Chondrocyte (in vitro differentiated cells): ENCODE measurements around the gene MTOR. TPM values are rescaled to one million over a fixed set of nuclear protein-coding genes. Genes with fewer than 3 reads are reported as not detected.
"Not testable (repeated sequence)": the region's sequence is repeated elsewhere in the genome, so short reads cannot be mapped to it uniquely, and the experiment has no call there.

ENCODE experiments used
- DNase-seq: peaks from one replicate; pipeline ENCODE4 v3.0.0; 2021; ENCODE audit warnings: mixed read lengths, low spot score
- H3K27ac Mint-ChIP-seq: one replicate; pipeline ENCODE4 v1.8.0; 2021; ENCODE audit warnings: mild to moderate bottlenecking, moderate library complexity, mixed read lengths; ENCODE audit not compliant: unreplicated experiment
- H3K27me3 Mint-ChIP-seq: 2 replicates; pipeline ENCODE4 v1.8.0; 2021; ENCODE audit warnings: low read depth, mixed read lengths
- H3K36me3 Mint-ChIP-seq: 2 replicates; pipeline ENCODE4 v1.8.0; 2021; ENCODE audit warnings: low read depth, mixed read lengths
- H3K4me1 Mint-ChIP-seq: 2 replicates; pipeline ENCODE4 v1.8.0; 2021; ENCODE audit warnings: low read depth, mild to moderate bottlenecking, mixed read lengths
- H3K4me3 Mint-ChIP-seq: one replicate; pipeline ENCODE4 v1.8.0; 2021; ENCODE audit warnings: mild to moderate bottlenecking, moderate library complexity, mixed read lengths; ENCODE audit not compliant: unreplicated experiment
- H3K9me3 Mint-ChIP-seq: 2 replicates; pipeline ENCODE4 v1.8.0; 2021; ENCODE audit warnings: low read depth, mixed read lengths
- total RNA-seq: library from RNA; stranded (reverse); gene quantifications from 3 replicates; pipeline ENCODE4 v1.2.1, GENCODE V29; 2021
- TF ChIP-seq, protein P1 (sequence below): fragments of 200-600 bp; sonication (generic); IDR thresholded peaks from 2 replicates; pipeline ENCODE4 v1.5.0; 2021; ENCODE audit warnings: antibody characterized with exemption, mild to moderate bottlenecking, moderate library complexity

MTOR gene
- total RNA-seq, 1 donor from 2014 or later = 36.9 TPM

DNA sequence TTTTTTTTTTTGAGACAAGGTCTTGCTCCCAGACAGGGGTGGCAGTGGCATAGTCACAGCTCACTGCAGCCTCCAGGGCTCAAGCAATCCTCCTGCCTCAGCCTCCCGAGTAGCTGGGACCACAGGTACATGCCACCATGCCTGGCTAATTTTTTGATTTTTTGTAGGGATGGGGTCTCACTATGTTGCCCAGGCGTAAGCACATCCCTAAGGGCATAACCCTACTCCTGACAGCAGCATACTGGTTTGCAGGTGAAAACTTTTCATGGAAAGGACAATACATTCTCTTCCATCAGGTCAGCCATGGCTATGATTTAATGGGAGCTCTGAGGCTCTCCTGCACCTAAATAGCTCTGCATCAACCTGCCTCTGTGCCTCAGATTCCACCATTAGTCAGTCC lies 40.0 kb upstream of the MTOR start:
- DNase-seq = no peak
- no peaks in the 10 kb centered on the region for H3K9me3 Mint-ChIP-seq
- H3K4me1 Mint-ChIP-seq = no peaks in the 10 kb centered on the region
- no peaks in the 10 kb centered on the region for H3K36me3 Mint-ChIP-seq
- no peak overlapping the region for H3K27ac Mint-ChIP-seq
- TF ChIP-seq, protein P1, sequence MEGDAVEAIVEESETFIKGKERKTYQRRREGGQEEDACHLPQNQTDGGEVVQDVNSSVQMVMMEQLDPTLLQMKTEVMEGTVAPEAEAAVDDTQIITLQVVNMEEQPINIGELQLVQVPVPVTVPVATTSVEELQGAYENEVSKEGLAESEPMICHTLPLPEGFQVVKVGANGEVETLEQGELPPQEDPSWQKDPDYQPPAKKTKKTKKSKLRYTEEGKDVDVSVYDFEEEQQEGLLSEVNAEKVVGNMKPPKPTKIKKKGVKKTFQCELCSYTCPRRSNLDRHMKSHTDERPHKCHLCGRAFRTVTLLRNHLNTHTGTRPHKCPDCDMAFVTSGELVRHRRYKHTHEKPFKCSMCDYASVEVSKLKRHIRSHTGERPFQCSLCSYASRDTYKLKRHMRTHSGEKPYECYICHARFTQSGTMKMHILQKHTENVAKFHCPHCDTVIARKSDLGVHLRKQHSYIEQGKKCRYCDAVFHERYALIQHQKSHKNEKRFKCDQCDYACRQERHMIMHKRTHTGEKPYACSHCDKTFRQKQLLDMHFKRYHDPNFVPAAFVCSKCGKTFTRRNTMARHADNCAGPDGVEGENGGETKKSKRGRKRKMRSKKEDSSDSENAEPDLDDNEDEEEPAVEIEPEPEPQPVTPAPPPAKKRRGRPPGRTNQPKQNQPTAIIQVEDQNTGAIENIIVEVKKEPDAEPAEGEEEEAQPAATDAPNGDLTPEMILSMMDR = no peak
- H3K4me3 Mint-ChIP-seq = no peak overlapping the region
- H3K27me3 Mint-ChIP-seq = peaks cover 6% of the 10 kb centered on the region

DNA sequence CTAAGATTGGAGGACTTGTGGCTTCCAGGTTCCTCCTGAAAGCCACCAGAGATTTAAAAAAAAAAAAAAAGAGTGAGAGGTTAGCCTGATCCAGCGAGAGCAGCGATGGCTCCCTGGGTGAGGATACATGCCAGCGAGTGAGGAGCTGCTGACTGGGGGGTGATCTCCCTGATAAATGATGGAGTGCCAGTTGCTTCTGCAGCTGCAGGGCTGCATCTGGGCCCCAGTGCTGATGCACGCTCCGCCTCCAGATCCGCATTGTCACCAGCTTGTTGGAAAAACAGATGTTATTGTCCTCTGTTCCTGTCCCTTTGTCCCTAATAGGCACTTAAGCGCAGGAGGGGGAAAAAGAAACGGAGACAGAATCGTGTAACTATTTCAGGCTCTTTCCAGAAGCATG lies 39.2 kb upstream of the MTOR start:
- Mint-ChIP-seq H3K36me3 (no peaks in the 10 kb centered on the region), H3K4me1 (no peaks in the 10 kb centered on the region), H3K27me3 (peaks cover 1% of the 10 kb centered on the region), H3K4me3 (no peak overlapping the region), H3K9me3 (no peaks in the 10 kb centered on the region), H3K27ac (no peak overlapping the region)
- DNase-seq = no peak
- TF ChIP-seq, protein P1 = no peak

DNA sequence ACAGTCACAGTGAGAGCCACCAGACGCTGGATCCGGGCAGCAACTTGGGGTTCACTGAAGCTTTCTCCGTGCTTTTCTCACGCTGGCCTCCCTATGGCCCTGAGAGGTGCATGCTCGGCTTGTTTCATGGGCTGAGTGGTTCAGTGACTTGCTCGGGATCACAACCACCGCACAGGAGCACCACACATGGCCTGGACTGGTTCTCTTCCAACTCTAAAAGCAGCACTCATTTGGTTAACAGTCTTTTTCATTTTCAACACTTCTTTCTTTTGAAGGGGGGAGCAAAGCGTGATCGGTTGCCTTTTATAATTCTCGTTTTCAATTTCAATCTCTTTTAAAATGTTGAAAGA lies 36.8 kb upstream of the MTOR start:
- TF ChIP-seq, protein P1 = no peak
- peaks cover 5% of the 10 kb centered on the region for H3K36me3 Mint-ChIP-seq
- no peak for DNase-seq
- no peaks in the 10 kb centered on the region for H3K27me3 Mint-ChIP-seq
- H3K27ac Mint-ChIP-seq = no peak overlapping the region
- no peak overlapping the region for H3K4me3 Mint-ChIP-seq
- no peaks in the 10 kb centered on the region for H3K9me3 Mint-ChIP-seq
- H3K4me1 Mint-ChIP-seq = no peaks in the 10 kb centered on the region

DNA sequence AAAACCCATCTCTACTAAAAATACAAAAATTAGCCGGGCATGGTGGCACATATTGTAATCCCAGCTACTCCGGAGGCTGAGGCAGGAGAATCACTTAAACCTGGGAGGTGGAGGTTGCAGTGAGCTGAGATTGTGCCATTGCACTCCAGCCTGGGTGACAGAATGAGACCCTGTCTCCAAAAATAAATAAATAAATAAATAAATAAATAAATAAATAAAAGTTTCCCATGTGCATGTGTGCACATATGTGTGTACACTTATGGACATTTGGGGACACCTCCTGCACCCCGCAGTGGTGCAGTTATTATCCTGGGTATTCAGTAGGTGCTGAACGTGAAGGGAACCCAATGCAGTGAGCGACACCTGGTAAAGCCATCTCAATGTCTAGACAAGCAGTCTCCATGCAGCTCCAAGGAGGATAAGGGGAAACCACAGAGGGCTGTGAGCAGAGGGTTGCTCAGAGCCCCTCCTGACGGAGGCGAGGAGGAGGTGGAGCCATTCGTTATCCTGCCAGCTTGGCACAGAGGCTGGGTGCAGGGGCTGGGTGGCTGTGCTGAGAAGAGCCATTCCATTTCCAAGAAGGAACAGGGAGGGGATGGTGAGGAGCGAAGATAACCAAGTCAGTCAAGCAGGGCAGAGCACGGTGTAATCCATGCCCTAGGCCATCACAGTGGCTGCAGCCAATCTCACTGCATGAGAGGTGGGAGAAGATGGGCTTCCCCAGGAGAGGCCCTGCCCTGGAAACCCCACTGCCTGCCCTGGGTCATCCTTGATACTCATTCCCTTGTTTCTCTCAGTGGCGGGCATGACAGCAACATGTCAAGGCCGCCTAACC lies 36.3 kb upstream of the MTOR start:
- TF ChIP-seq, protein P1 = no peak
- Mint-ChIP-seq H3K4me3 (no peak overlapping the region), H3K36me3 (peaks cover 5% of the 10 kb centered on the region), H3K27me3 (no peaks in the 10 kb centered on the region), H3K9me3 (no peaks in the 10 kb centered on the region), H3K4me1 (no peaks in the 10 kb centered on the region), H3K27ac (no peak overlapping the region)
- no peak for DNase-seq

DNA sequence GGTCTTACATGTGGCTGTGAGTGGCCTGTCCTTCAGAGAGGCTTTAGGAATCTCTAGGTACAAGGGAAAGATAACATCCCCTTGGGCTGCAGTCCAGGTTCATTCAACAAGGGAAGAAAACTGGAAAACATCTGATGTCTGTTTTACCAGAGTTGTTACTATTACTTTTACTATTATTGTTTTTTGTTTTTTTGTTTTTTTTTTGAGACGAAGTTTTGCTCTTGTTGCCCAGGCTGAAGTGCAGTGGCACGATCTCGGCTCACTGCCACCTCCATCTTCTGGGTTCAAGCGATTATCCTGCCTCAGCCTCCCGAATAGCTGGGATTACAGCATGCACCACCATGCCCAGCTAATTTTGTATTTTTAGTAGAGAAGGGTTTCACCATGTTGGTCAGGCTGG lies 35.4 kb upstream of the MTOR start:
- not testable (repeated sequence) for H3K9me3 Mint-ChIP-seq, H3K4me1 Mint-ChIP-seq, H3K4me3 Mint-ChIP-seq, DNase-seq, H3K36me3 Mint-ChIP-seq, H3K27ac Mint-ChIP-seq, H3K27me3 Mint-ChIP-seq

DNA sequence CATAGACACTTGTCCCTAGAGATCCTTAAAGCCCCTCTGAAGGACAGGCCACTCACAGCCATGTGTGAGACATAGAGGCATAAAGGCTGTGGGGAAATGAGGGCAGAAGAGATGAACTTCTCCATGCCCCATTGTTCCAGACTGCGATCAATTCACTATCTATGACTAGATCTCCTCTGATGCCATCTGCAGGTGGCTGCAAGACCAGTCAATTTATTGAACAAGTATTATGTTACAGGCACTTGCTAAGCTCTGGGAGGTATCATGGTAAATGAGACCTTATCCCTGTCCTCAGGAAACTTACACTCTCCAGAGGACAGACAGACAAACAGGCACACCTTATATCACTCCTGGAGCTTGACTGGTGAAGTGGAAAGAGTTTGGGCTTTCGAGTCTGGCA lies 33.6 kb upstream of the MTOR start:
- Mint-ChIP-seq H3K27ac (no peak overlapping the region), H3K4me1 (peaks cover 16% of the 10 kb centered on the region), H3K27me3 (no peaks in the 10 kb centered on the region), H3K4me3 (no peak overlapping the region), H3K9me3 (no peaks in the 10 kb centered on the region), H3K36me3 (peaks cover 5% of the 10 kb centered on the region)
- TF ChIP-seq, protein P1 = no peak
- no peak for DNase-seq
